COLO829 (cell line): ENCODE measurements around the gene AKR1C2.
"Not testable (repeated sequence)": the region's sequence is repeated elsewhere in the genome, so short reads cannot be mapped to it uniquely, and the experiment has no call there.

ENCODE experiments used
- DNase-seq: peaks from one replicate; pipeline ENCODE4 v3.0.0; 2012; ENCODE audit warnings: low spot score

AKR1C2 gene

DNA sequence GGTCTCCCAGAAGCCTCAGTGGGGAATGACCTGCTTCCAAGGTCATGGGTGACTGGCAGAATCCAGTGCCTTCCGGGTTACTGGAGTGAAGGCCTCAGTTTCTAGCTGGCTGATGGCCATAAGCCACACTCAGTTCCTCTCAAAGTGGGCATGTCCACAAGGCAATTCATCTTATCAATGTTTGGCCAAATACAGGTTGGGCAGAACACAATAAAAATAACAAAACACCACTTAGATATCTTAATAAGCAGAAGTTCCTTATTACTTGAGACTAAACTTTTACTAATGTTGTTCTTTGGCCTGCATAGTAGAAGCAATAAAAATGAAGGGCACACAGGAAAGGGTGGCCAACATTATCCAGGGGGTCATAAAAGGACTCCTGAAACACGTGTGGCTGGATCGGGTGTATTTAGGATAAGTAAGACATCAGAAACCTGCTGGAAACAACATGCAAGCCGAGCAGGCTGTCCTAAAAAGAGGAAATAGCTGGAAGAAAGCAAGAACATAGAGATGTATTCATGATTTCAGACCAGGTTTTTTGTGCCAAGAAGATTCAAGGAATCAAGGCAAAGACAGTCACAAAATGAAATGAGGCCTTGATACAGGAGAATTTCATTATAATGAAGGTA is 19.6 kb upstream of the AKR1C2 start:
- DNase-seq: no peak

DNA sequence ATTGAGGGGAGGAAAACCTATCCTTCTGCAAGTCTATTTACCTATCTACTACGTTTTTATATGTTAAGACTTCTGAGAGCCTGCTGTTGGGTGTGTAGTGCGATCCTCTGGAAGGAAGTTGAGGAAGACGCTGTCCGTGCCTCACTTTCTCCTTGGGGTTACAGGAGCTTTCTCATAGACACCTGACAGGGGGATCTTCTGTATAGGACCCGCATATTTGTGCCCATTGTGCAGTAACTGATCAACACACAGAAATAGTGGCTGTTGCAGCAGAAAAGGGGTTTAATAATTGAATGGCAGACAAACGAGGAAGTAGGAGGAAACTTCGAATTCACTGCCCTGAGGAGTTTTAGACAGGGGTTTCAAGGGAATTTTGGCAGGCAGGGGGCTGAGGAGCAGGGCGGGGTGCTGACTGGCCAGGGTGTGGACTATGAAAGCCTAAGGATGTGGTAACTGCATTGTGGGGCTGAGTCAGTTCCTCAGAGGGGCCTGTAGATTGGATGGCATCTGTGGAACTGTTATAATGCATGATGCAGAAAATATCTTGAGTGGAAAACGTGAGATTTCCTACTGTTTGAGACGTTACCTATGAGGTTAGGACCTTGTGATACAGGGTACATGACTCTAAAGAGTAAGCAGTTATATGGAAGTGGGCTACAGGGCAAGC is 18.1 kb upstream of the AKR1C2 start:
- DNase-seq: not testable (repeated sequence)

DNA sequence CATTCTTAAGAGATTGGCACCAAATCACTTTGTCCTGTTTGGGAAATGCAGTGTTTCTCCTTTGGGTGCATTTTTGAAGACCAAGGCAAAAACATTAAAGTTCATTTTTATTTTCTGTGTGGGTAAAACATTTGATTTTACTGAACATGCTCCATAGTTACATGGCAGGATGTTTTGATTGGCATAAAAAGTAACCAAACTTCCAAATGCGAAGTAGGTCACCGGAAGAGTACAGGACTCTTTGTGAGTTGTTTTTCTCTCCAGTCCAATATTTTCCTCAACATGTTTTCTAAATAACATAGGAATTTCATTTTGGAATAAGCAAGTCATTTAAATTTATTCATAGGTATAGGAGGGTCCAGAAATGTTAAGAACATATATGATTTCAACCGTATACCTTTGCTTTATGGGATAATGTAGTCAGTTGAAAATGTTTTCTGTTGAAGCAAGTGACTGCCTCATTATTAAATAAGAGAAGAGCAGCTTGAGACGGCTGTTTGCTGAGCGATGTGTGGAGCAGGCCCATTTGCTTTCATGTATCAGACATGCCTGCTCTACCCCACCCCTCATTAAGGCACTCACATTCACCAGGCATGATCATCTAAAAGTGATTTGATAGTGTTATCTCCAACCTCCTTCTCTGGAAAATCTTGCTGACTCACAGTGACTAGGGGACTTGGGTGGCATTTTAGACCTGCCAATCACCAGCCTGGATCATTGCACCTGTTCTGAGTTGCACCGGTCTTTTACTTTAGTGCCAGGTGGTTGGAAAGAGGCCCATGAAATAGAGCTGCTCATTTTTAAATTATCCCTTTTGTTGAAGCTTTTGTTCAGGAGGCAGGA is 16.3 kb upstream of the AKR1C2 start:
- not testable (repeated sequence) for DNase-seq

DNA sequence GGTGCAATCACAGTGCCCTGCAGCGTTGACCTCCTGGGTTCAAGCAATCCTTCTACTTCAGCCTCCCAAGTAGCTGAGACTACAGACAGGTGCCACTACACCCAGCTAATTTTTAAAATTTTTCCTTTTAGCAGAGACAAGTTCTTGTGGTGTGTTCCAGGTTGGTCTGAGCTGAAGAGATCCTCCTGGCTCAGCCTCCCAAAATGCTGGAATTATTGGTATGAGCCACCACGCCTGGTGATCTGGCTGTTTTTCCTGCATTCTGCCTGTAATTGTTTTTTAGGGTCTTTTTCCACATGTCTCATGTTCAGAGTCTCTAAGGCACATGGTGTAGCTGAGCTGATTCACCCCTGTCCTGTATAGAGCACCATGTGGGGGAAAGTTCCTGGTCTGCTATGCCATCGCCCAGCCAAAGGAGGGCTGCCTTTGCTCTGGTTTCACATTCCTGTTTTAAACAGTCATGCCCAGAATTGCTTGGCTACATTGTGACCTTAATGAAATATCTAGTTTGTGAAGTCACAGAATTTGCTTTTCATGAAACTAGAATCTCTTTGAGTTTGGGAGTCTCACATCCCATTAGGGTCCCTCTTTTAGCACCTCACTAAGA is 15.1 kb upstream of the AKR1C2 start:
- not testable (repeated sequence) for DNase-seq

DNA sequence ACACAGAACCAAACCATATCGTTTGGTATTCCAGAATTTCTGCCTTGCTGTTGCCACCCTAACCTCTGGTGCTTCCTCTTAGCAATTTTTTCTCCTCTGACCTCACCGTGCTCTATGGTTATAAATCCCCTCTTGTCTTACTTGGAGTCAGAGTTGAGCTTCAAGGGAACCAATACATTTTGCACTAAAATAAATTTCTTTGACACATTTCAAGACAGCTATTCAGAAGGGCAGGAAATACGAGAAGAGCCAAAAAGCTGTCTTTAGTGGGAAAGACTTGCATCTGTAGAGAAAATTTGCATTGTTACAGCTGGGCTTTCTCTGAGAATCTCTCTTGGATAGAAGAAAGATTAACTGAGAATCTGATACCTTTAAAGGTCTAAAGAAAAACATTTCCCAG is 14.5 kb upstream of the AKR1C2 start:
- DNase-seq: no peak

DNA sequence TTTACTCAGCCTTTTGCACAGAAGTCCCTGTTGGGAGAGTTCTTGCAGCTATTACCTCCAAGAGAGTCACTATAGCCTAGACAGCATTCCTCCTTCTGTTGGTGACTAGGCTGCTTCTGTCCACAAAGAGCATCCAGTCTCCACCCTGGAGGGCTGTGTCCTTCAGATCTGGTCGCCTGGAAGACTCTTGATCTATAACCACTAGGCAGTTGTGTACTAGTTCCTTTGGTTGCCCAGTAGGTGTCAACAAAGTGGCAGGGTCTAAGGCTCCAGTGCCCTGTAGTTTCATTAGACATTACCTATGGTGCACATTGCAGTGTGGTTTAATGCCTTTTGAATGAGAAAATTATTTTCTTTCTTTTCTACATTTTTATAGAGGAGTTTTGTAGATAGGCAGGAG is 11.3 kb upstream of the AKR1C2 start:
- DNase-seq: no peak

DNA sequence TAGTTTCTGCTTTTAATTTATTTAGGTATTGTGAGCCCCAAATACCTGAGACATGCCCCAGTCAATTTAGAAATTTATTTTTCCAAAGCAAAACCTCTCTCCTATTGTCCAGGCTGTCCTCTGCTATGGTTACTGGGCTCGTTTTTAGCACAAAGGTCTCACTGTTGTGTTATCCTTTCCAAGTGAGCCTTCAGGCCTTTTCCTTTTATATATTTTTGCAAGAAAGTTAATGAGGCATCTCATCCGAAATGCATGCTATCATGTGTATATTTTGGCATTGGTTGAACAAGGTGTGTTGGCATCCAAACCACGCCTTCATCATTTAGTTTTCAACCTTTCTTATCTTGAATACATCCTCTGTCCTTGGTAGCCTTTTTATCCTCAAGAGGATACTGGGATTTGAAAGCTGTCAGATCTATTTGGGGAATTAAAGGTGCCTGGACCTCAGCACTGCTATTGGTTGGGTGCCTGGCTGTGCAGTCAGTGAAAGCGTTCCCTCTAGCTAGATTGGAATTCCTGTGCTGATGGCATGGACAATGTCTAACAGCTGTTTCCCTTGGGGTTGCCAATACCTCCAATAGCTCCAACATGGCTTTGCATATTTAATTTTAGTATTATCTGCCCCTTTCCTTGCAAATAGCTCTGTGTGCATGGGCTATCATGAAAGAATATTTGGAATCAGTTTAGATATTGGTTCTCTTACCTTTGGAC is 10.7 kb upstream of the AKR1C2 start:
- DNase-seq: not testable (repeated sequence)

DNA sequence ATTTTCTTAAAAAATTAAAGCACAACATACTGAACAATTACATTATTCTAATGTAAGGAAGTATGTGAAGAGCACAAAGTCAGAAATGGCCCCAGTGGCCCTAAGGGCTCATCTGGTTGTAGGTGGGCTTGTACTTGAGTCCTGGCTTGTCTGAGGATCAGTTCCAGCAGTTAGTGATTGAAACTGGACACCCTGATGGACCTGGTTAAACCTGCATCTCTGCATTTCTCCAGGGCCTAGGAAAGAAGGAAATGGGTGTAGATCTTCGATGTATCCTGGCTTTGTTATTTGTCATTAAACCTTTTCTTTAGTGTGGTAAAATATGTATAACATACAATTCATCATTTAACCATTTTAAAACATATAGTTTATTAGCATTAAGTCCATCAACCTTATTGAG is 9.7 kb upstream of the AKR1C2 start:
- no peak for DNase-seq

DNA sequence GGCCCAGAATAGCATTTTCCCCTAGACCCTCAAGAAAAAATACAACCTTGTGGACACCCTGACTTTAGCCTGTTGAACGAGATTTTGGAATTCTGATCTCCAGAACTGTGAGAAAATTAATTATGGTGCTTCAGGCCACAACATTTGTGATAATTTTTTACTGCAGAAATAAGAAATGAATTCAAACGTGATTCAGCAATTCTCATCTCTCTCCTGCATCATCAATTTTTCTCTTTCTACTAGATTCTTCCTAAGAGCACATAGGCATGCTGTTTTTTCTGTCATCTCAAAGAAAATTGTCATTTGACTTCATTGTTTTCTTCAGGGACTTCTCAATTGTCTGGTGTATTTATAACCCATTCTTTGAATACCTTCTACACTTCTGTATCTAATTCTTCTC is 8.9 kb upstream of the AKR1C2 start:
- DNase-seq: no peak

DNA sequence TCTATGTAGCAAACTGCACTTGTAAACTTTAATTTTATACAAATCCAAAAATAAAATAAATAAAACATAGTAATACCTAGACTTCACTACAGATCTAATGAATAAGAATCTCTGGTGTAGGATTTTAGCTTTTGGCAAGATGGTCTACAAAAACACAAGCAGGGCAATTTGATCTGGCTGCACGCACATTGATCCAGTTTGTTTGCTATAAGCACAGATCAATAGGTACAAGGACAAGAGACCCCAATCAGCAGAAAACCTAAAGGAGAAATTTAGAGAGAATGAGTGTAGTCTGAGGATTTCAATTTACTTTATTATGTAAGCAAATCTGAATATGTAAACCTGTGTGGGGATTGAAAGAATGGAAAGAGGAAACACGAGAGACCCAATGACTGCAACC is 7.7 kb upstream of the AKR1C2 start:
- not testable (repeated sequence) for DNase-seq

DNA sequence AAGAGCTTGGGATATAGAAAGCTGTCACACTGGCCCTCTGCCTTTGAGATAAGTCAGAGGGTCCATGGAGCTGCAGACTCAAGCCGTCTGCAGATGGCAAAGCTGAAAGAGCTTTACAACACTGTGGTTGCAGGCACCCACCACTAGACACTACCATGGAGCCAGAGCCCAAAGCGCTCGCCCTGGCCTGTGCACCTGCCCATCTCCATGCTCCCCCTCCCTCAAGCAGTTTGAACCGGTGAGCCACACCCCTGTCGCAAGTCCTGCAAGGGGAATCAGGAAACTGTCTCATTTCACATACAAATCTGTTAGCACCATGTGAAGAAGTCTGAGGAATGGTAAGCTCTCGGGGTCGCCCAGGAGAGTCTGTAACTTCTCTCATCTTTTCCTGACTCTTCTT is 6.4 kb upstream of the AKR1C2 start:
- DNase-seq: not testable (repeated sequence)

DNA sequence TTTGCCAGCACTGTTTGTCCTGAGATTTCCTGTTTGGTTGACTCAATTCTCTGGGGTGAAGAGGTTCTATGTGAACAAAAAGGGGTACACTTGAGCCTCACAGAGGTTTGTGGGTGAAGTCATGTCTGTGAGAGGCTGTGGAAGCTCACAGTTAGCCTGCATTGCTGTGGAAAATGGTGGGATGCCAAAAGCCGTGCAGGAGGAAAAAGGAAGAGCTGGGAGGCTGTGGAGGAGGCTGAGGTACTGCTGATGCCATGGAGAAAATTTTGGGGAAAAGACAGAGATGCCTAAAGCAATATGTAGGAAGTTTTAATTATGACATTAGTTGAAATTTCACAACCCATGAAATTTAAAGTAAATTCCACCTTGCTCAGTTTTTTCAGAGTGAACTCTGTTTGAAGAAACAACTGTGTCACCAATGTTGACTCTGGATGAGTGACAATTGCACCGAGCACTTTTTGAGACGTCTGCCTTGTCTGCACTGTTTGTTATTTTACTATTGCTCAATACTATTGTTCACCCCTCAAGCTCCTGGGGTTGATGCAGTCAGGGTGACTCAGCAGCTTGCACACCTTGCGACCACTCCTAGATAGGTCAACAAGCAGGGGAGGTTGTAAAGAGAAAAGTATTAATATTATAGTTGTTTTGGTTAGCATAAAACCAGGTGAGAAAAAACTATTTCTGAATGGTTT is 5.3 kb upstream of the AKR1C2 start:
- DNase-seq: not testable (repeated sequence)

DNA sequence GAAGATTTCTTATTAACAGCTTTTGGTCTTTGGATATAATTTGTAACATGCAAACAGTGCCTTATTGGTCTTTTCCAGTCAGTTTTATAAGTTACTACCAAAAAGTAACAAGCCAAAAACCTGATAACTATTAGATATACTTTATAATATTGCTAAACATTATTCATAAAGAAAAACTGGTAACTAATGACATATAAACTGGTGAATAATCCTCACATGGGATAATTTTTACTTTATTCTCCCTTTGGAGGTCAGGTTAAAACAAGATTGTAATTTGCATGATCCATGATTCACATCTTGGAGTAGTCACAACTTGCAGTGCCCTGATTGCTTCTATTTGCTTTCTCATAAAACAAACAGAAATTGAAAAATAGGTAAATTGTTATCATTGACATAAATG is 844 bp upstream of the AKR1C2 start:
- not testable (repeated sequence) for DNase-seq

DNA sequence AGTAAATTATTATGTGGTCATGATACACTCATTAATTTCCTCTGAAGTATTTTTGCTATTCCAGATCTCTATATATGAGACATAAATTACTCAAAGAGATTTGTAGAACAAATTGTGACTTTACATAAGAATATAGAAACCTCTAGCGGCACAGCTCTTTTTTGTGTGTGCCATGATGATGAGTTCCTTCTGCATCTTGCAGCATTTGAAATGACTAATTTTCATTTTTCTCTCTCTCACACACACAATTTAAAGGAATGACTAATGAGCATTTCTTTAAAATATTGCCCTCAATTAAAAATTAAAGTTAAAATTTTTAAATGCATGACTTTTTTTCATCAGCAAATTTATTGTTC is 351 bp upstream of the AKR1C2 start:
- DNase-seq: not testable (repeated sequence)

DNA sequence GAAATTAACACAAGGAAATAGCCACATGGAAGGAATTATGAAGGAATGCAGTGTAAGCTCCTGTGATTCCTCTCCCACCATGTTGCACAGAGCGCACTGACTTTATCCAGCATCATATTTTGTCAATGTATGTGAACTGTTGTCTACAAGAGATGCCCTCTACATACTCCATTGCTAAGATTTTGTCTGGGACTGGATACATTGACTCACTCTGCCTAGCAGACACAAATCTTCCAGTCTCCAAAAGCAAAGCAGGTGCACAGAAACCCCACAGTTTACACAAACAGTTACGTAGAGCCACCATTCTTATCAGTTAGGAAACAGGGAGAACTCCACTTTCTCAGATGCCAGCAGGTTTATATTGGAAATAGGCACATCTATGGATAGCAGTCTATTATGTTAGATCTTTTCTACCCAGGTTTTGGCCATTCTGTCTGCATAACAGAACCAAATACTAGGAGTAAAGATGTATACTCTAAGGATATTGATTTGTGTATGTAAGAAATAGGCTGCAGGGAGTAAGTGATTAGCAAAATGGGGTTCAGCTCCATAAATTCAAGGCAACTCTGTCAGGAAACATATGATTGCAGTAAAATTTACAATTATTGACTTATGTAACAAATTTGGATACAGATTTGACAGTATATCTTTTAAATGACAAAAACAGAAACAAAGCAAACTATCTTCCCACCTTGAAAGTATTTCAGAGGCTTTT is 1.5 kb downstream of the AKR1C2 start:
- no peak for DNase-seq

DNA sequence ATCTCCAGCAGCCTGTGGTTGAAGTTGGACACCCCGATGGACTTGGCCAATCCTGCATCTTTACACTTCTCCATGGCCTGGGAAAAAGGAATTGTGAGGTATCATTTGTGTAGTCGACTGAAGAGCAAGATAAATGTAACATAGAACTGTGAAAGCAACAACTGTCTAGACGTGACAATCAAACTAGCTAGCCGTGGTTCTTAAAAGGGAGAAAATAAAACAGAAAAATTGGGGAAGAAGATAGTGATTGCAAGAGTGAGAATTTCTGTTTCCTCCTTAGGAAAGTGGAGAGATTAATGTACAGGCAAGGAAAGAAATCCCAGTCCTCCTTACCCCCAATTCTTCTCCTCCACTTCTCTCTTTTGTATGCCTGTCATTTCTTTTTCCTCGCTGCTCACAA is 5.0 kb downstream of the AKR1C2 start:
- no peak for DNase-seq

DNA sequence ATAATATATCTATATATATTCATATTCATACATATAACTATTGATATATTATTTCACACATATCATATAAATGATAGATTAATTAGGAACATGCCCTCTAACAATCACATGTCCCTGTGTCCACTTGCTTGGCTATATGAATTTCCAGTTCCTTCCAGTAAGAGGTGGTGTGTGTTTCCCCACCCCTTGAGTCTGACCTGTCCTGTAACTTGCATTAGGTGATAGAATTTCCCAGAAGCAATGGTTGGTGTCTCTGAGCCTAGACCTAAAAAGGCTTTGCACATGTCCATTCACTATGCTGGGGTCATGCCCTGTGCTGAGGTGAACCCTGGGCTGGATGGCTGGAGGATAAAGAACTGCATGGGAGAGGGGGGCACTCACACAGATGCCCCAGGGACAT is 9.4 kb downstream of the AKR1C2 start:
- DNase-seq: not testable (repeated sequence)

DNA sequence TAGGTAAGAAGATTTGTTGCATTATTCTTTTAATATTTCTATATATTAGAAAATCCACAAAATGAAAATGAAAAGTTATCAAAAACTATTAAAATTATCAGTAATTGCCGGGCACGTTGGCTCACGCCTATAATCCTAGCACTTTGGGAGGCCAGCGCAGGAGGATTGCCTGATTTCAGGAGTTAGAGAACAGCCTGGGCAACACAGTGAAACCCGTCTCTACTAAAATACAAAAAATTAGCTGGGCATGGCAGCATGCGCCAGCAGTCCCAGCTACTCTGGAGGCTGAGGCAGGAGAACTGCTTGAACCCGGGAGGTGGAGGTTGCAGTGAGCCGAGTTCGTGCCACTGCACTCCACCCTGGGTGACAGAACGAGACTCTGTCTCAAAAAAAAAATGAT is 11.1 kb downstream of the AKR1C2 start:
- not testable (repeated sequence) for DNase-seq

DNA sequence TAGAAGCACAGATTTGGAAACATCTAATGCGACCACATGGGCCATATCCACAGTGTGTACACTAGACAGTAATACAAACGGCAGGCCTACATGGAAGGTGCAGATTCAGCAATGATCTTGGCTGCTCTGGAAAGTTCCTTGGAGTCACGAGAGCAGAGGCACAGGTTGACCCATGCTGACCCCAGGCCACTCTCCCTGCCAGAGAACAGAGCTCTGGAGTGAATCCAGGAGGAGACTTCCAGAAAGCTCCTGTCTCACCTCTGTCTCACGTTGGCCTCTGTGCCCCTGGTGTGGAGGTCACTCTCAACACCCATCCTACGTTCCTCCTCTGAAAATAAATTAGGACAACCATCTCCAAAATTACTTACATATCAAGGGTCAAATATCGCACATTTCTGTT is 12.2 kb downstream of the AKR1C2 start:
- DNase-seq: not testable (repeated sequence)

DNA sequence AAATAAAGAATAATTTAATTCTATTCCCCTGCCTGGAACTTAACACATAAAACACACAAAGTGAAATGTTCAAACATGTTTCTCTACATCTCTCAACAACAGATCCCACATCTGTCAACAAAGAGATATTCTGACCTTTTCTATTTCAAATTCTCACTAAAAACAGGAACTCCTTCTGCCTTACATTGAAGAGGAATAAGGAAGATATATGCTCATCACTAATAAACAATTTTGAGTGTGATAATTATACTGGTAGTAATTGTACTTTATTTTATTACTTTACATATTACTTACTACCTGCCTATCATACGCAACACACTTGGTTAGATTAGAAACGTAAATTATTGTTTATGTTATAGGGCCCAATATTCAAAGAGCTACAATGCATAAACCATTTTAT is 13.4 kb downstream of the AKR1C2 start:
- no peak for DNase-seq
